Measurements from ENCODE around the gene CLOCK.

GRCh38 chr4:55380576-55380975, 166.1 kb downstream of the CLOCK start:
- TF ChIP-seq CTCF (conservative IDR thresholded peaks at IDR 0.05), result no peak
- TF ChIP-seq EZH2 (IDR thresholded peaks at IDR 0.05; ENCODE audit: low read depth), result no peak
